GM06990 (cell line): Measurements from ENCODE around the gene CLCN6.

ENCODE experiments used
- DNase-seq: peaks from one replicate; pipeline ENCODE4 v3.0.0-alpha.2; 2011; ENCODE audit not compliant: insufficient read length; ENCODE audit errors: extremely low read depth
- H3K27me3 ChIP-seq: replicated peaks from 2 replicates; pipeline ENCODE4 v1.6.0; 2011; ENCODE audit warnings: low read length; ENCODE audit not compliant: control insufficient read depth, insufficient read depth
- H3K36me3 ChIP-seq: 2 replicates; pipeline ENCODE4 v1.5.1; 2011; ENCODE audit warnings: low read length; ENCODE audit not compliant: control insufficient read depth, insufficient read depth
- H3K4me3 ChIP-seq: replicated peaks from 2 replicates; pipeline ENCODE4 v1.5.1; 2011; ENCODE audit warnings: low read depth, mild to moderate bottlenecking, control low read depth, low read length
- TF ChIP-seq, protein P1 (sequence below): IDR thresholded peaks from 2 replicates; pipeline ENCODE4 v1.5.1; 2011; ENCODE audit warnings: low read length, control low read depth, mild to moderate bottlenecking, inconsistent platforms; ENCODE audit not compliant: insufficient read depth, poor library complexity, severe bottlenecking

Gene CLCN6

DNA sequence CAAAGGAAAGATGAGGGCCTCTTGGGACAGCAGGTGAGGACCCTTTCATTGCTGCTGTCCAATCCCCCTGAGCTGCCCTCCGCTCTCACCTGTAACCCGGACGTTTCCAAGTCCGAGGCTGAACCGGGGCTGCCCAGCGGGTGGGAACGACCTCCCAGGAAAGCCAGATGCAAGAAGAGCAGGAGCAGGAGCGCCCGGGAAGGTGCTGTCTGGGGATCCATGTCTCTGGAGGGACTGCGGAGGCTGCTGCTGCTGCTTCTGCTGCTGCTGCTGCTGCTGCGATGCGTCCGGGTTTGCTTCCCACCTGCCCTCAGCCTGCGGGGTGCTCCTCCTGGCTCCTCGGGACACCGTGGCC, 52.6 kb downstream of the CLCN6 start, which contains the start of gene NPPB:
Gene NPPB, minus strand, starts transcription at position 333 of the 355 bp plus-strand sequence. Its CDS starts 112 bp downstream, at position 221.
- DNase-seq, result no peak
- peaks cover 3% of the 10 kb centered on the region for H3K27me3 ChIP-seq
- TF ChIP-seq, protein P1, sequence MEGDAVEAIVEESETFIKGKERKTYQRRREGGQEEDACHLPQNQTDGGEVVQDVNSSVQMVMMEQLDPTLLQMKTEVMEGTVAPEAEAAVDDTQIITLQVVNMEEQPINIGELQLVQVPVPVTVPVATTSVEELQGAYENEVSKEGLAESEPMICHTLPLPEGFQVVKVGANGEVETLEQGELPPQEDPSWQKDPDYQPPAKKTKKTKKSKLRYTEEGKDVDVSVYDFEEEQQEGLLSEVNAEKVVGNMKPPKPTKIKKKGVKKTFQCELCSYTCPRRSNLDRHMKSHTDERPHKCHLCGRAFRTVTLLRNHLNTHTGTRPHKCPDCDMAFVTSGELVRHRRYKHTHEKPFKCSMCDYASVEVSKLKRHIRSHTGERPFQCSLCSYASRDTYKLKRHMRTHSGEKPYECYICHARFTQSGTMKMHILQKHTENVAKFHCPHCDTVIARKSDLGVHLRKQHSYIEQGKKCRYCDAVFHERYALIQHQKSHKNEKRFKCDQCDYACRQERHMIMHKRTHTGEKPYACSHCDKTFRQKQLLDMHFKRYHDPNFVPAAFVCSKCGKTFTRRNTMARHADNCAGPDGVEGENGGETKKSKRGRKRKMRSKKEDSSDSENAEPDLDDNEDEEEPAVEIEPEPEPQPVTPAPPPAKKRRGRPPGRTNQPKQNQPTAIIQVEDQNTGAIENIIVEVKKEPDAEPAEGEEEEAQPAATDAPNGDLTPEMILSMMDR, result no peak
- no peak within 1 kb of the TSS for H3K4me3 ChIP-seq
- no peaks in the 10 kb centered on the region for H3K36me3 ChIP-seq

DNA sequence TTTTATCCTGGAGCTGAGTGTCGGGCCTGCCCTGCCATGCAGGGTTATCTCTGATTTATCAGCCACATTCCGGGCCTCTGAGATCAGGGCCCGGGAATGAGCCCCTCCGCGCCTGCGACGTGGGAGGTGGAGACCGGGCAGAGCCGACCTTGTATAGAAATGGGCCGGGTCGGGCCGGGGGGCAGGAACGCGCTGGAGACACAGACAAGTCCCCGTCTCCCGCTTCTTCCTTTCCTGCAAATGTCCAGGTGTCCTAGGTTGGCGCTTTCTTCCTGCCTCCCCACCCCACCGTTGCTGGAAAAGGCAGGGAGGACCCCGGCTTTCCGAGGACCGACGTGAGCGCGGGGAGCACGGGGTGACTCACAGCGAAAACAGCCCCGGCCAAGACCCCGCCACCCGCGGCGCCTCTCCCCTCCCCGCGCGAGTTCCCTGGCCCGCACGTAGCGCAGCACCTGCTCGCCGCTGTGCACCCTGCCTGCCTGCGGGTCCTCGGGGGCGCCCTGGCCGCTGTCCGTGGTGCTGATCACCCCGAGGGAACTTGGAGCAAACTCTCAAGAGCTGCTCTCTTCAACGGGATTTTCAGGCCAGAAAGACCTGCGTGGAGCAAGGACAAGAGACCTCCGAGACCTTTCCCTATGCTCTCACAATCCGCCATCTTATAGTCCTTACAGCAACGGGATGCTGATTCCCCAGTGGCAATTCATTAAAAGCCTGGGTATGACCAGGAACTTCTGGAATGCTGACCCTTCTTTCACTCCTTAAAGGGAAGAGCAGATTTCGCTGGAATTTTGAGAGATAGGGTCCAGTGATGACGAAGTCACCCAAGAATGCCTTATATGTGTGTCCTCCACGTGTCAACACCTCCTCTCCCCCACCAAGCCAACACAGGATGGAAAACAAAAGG, 53.2 kb downstream of the CLCN6 start:
- H3K27me3 ChIP-seq, result peaks cover 3% of the 10 kb centered on the region
- peak; percentile 73 for DNase-seq
- TF ChIP-seq, protein P1, result peak; percentile 27
- H3K4me3 ChIP-seq, result no peak overlapping the region
- H3K36me3 ChIP-seq, result no peaks in the 10 kb centered on the region

DNA sequence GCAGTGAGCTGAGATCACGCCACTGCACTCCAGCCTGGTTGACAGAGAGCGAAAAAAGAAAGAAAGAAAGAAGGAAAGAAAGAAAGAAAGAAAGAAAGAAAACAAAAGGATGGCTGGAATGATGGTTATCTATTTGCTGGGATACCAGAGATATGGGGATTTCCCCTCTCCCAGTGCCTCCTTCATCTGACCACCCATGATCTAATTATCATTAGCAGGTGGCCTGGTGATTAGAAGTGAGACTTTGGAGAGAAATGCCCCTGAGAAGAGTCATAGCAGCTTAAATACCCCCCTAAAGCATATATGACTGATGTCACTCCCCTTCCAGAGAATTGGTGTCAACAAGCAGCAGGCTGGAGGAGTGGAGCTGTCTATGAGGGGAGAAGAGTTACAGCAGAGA, 54.1 kb downstream of the CLCN6 start:
- TF ChIP-seq, protein P1, result no peak
- DNase-seq, result no peak
- H3K4me3 ChIP-seq, result no peak overlapping the region
- H3K36me3 ChIP-seq, result no peaks in the 10 kb centered on the region
- H3K27me3 ChIP-seq, result peaks cover 3% of the 10 kb centered on the region

DNA sequence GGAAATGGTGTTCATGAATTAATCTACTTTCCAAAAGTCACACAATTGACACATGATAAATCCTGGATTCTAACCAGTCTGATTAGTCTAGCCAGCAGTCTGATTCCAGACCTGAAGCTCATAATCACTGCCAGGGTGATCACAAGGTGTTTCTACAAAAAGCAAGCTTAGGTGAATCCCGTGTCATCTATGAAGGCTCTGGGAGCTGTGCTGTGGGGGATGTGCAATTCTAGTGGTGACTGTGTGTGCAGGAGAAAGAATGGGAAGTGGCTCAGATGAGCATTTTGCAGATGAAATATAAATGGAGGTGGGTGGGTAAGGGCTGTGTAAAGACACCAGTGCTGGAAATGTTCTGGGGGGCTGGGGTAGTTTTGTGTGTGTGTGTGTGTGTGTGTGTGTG, 54.6 kb downstream of the CLCN6 start:
- no peak overlapping the region for H3K4me3 ChIP-seq
- TF ChIP-seq, protein P1, result no peak
- H3K36me3 ChIP-seq, result no peaks in the 10 kb centered on the region
- no peak for DNase-seq
- peaks cover 3% of the 10 kb centered on the region for H3K27me3 ChIP-seq

DNA sequence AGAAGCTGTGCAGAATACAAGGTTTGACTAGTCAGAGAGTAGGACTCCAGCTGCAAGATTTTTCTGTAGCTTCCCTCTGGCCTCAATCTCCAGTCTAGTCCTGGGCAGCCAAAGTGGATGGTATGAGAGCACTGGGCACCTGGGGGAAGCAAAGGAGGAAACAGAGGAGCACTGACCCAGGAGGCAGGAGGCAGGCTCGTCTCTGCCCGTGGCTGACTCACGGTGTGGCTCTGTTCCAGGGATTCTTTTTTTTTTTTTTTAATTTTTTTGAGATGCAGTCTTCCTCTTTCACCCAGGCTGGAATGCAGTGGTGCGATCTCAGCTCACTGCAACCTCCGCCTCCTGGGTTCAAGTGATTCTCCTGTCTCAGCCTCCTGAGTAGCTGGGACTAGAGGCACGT, 56.9 kb downstream of the CLCN6 start:
- TF ChIP-seq, protein P1, result no peak
- peaks cover 3% of the 10 kb centered on the region for H3K27me3 ChIP-seq
- no peak for DNase-seq
- H3K4me3 ChIP-seq, result no peak overlapping the region
- H3K36me3 ChIP-seq, result no peaks in the 10 kb centered on the region
